GM18909 (cell line): ENCODE results near the gene ARHGEF25.
"Not testable (repeated sequence)": the region's sequence is repeated elsewhere in the genome, so short reads cannot be mapped to it uniquely, and the experiment has no call there.

Experiments
- ATAC-seq: cut with Tn5 transposase; IDR thresholded peaks from one replicate; pipeline ENCODE4 v1.9.1; 2021; ENCODE audit warnings: mild to moderate bottlenecking; ENCODE audit not compliant: unreplicated experiment, poor library complexity

ARHGEF25 gene

GRCh38 chr12:57632073-57632957 lies 21.1 kb downstream of the ARHGEF25 start:
- ATAC-seq: no peak

- ATAC-seq: peak; percentile 85
These were observed 22.0 kb downstream of the ARHGEF25 start, which contains the start of gene B4GALNT1 for GRCh38 chr12:57632958-57633840. TSS of gene B4GALNT1 (minus strand) at chr12:57633201. CDS start at chr12:57632132, 1,069 bp downstream.

GRCh38 chr12:57636731-57637130 lies 25.5 kb downstream of the ARHGEF25 start:
- not testable (repeated sequence) for ATAC-seq

- ATAC-seq: no peak
These were observed 26.1 kb downstream of the ARHGEF25 start for GRCh38 chr12:57637364-57637763.

- no peak for ATAC-seq
These were observed 26.9 kb downstream of the ARHGEF25 start for GRCh38 chr12:57638096-57638495.

GRCh38 chr12:57640175-57641042 lies 29.2 kb downstream of the ARHGEF25 start:
- no peak for ATAC-seq

- no peak for ATAC-seq
These were observed 30.6 kb downstream of the ARHGEF25 start for GRCh38 chr12:57641699-57642442.

- ATAC-seq: not testable (repeated sequence)
These were observed 34.9 kb downstream of the ARHGEF25 start for GRCh38 chr12:57645990-57646658.

- not testable (repeated sequence) for ATAC-seq
These were observed 35.4 kb downstream of the ARHGEF25 start for GRCh38 chr12:57646659-57647049.

GRCh38 chr12:57654042-57654441 lies 42.8 kb downstream of the ARHGEF25 start:
- ATAC-seq: no peak

GRCh38 chr12:57655541-57656240 lies 44.5 kb downstream of the ARHGEF25 start:
- no peak for ATAC-seq

GRCh38 chr12:57656408-57656807 lies 45.2 kb downstream of the ARHGEF25 start:
- not testable (repeated sequence) for ATAC-seq

GRCh38 chr12:57657744-57658143 lies 46.5 kb downstream of the ARHGEF25 start:
- no peak for ATAC-seq

GRCh38 chr12:57658890-57659289 lies 47.7 kb downstream of the ARHGEF25 start:
- no peak for ATAC-seq

GRCh38 chr12:57661376-57661775 lies 50.1 kb downstream of the ARHGEF25 start:
- ATAC-seq: no peak

GRCh38 chr12:57665066-57665820 lies 54.0 kb downstream of the ARHGEF25 start:
- ATAC-seq: not testable (repeated sequence)
